ENCODE data around the gene COMMD3. TPM values are rescaled to one million over a fixed set of nuclear protein-coding genes. Genes with fewer than 3 reads are reported as not detected.

Gene COMMD3
- total RNA-seq, 1 experiment from 2014 or later, result 69.4 TPM

- ChIA-PET CTCF (interaction anchor here (0.6 to 3.0 kb wide), 11 partner anchors 15 to 674 kb away, joined by 3 to 15 read pairs (median 3); partner anchors contain the start of gene DNAJC1), POLR2A (interaction anchor here (0.5 to 8.0 kb wide), 34 partner anchors 9 to 795 kb away, joined by 3 to 239 read pairs (median 5); partner anchors contain the start of gene DNAJC1)
- peaks cover 16% of the 10 kb centered on the region for H3K4me1 Mint-ChIP-seq (ENCODE audit: insufficient read depth, unreplicated experiment)
- no peaks in the 10 kb centered on the region for H3K9me3 Mint-ChIP-seq (ENCODE audit: unreplicated experiment)
- no peak for TF ChIP-seq CTCF (IDR thresholded peaks at IDR 0.05; ENCODE audit: unreplicated experiment)
- intact Hi-C loops (cut with micrococcal nuclease), result loop anchor here (1.0 to 5.0 kb wide), 4 partner anchors 69 to 313 kb away; partner anchors contain the start of gene DNAJC1
- H3K4me3 Mint-ChIP-seq (ENCODE audit: unreplicated experiment), result peak overlapping the region; percentile 85
- TSS peak; percentile 69 for BruUV-seq (replicated peaks)
- H3K36me3 Mint-ChIP-seq (ENCODE audit: insufficient read depth, unreplicated experiment), result no peaks in the 10 kb centered on the region
- no peaks in the 10 kb centered on the region for H3K27me3 Mint-ChIP-seq (ENCODE audit: insufficient read depth, unreplicated experiment)
- no peak for DNase-seq (ENCODE audit: unreplicated experiment)
- peak overlapping the region; percentile 84 for H3K27ac Mint-ChIP-seq (ENCODE audit: low read depth, unreplicated experiment)
Observed at GRCh38 chr10:22315455-22316285, 518 bp upstream of the COMMD3 start.

GRCh38 chr10:22317076-22317370 lies 835 bp downstream of the COMMD3 start:
- intact Hi-C loops (cut with micrococcal nuclease), result loop anchor here (2.0 to 5.0 kb wide), 2 partner anchors 110 to 314 kb away; partner anchors contain the start of gene DNAJC1
- DNase-seq (ENCODE audit: unreplicated experiment), result peak; percentile 56
- peaks cover 1% of the 10 kb centered on the region for H3K36me3 Mint-ChIP-seq (ENCODE audit: insufficient read depth, unreplicated experiment)
- H3K9me3 Mint-ChIP-seq (ENCODE audit: unreplicated experiment), result no peaks in the 10 kb centered on the region
- ChIA-PET POLR2A (interaction anchor here (0.6 to 8.0 kb wide), 25 partner anchors 10 to 796 kb away, joined by 3 to 239 read pairs (median 5); partner anchors contain the start of genes DNAJC1 and SKIDA1), CTCF (interaction anchor here (0.7 to 1.9 kb wide), 4 partner anchors 306 to 821 kb away, joined by 3 to 15 read pairs (median 4); no protein-coding TSS in a partner anchor)
- peaks cover under 1% of the 10 kb centered on the region for H3K27me3 Mint-ChIP-seq (ENCODE audit: insufficient read depth, unreplicated experiment)
- no peak for TF ChIP-seq CTCF (IDR thresholded peaks at IDR 0.05; ENCODE audit: unreplicated experiment)
- peak overlapping the region; percentile 85 for H3K4me3 Mint-ChIP-seq (ENCODE audit: unreplicated experiment)
- H3K27ac Mint-ChIP-seq (ENCODE audit: low read depth, unreplicated experiment), result peak overlapping the region; percentile 84
- peaks cover 16% of the 10 kb centered on the region for H3K4me1 Mint-ChIP-seq (ENCODE audit: insufficient read depth, unreplicated experiment)
- TSS peak; percentile 39 for BruUV-seq (replicated peaks)

- Mint-ChIP-seq H3K27me3 (ENCODE audit: insufficient read depth, unreplicated experiment) (peaks cover 10% of the 10 kb centered on the region), H3K36me3 (ENCODE audit: insufficient read depth, unreplicated experiment) (peaks cover 4% of the 10 kb centered on the region), H3K4me3 (ENCODE audit: unreplicated experiment) (peak overlapping the region; percentile 85), H3K4me1 (ENCODE audit: insufficient read depth, unreplicated experiment) (peaks cover 23% of the 10 kb centered on the region), H3K27ac (ENCODE audit: low read depth, unreplicated experiment) (no peak overlapping the region), H3K9me3 (ENCODE audit: unreplicated experiment) (no peaks in the 10 kb centered on the region)
- TF ChIP-seq CTCF (IDR thresholded peaks at IDR 0.05; ENCODE audit: unreplicated experiment), result no peak
- POLR2A ChIA-PET, result interaction anchor here (0.6 to 8.0 kb wide), 10 partner anchors 9 to 792 kb away, joined by 3 to 239 read pairs (median 4); partner anchors contain the start of genes DNAJC1 and SKIDA1
- no TSS peak for BruUV-seq (replicated peaks)
- intact Hi-C loops (cut with micrococcal nuclease), result loop anchor here (2.0 to 5.0 kb wide), 2 partner anchors 109 to 315 kb away; partner anchors contain the start of gene DNAJC1
- no peak for DNase-seq (ENCODE audit: unreplicated experiment)
- CTCF ChIA-PET, result interaction anchor here (0.6 to 0.7 kb wide), 3 partner anchors 22 to 307 kb away, joined by 3 to 4 read pairs (median 4); no protein-coding TSS in a partner anchor
Observed at GRCh38 chr10:22317771-22318565, 1.8 kb downstream of the COMMD3 start.

Measured in MCF 10A (cell line).